Kidney capillary endothelial cell (primary cell): ENCODE measurements around the gene SETMAR.

Experiments
- DNase-seq: peaks from one replicate; pipeline ENCODE4 v3.0.0-alpha.2; 2018; ENCODE audit warnings: low spot score

SETMAR gene

GRCh38 chr3:4351164-4351855 is 48.1 kb downstream of the SETMAR start:
- DNase-seq = no peak

GRCh38 chr3:4351872-4352271 is 48.7 kb downstream of the SETMAR start:
- no peak for DNase-seq

GRCh38 chr3:4355401-4356219 is 52.4 kb downstream of the SETMAR start:
- DNase-seq = peak; percentile 26

- DNase-seq = no peak
Observed at GRCh38 chr3:4356220-4356540, 53.0 kb downstream of the SETMAR start.

GRCh38 chr3:4356546-4357410 is 53.6 kb downstream of the SETMAR start:
- no peak for DNase-seq

DNA sequence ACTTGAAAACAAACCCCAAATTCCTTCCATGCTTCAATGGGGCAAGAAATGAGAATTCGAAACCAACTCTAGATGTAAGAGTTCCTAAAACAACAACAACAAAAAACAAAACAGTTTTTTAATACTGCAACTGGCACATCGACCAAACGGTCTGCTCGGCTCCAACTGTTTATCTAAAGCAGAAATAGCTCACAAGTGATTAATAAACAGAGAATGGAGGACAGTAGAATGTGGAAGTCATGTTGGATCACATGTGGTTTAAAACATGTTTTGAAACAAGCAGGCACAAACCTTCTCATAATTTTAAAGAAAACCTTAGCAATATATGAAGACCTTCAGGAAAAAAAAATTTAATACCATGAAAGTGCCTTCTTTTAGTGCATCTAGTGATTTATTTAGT is 55.1 kb downstream of the SETMAR start:
- no peak for DNase-seq

DNA sequence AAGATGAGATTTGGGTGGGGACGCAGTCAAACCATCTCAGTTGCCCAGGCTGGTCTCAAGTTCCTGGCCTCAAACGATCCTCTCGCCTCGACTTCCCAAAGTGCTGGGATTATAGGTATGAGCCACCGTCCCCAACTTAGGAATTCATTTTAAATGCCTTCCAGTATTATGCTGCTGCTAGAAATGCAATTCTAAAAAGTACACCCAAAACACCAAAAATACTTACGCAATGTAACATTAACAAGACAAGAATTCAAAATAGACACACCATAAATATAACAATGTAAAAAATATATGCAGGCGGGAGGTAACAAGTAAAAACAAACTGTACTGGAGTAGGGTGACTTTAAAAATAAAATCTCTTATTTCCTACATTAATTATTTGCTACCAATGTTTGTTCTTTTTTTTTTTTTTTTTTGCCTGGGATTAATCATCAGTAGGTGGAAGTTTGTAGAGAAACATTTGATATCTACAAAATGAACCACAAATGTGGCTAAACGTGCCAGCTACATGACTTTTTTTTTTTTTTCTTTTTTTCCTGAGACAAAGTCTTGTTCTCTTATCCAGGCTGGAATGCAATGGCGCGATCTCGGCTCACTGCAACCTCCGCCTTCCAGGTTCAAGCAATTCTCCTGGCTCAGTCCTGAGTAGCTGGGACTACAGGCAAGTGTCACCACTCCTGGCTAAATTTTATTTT is 56.8 kb downstream of the SETMAR start:
- DNase-seq = no peak

DNA sequence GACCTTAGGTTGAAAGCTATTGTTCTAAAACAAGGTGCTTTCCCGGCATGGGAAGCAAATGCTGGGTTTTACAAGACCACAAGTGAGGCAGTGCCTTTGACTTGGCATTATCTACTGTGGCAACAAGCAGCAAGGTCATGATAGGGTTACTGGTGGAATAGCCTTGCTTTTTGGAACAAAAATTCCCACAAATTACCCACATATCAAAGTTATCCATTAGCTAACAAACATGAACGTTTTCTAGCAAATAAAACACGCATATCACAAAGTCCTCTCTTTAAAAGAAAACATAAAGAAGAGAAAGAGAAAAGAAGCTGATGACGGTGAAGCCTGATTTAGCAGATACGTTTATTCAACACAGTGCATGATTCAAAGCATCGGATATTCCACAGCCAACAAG is 57.6 kb downstream of the SETMAR start:
- no peak for DNase-seq

DNA sequence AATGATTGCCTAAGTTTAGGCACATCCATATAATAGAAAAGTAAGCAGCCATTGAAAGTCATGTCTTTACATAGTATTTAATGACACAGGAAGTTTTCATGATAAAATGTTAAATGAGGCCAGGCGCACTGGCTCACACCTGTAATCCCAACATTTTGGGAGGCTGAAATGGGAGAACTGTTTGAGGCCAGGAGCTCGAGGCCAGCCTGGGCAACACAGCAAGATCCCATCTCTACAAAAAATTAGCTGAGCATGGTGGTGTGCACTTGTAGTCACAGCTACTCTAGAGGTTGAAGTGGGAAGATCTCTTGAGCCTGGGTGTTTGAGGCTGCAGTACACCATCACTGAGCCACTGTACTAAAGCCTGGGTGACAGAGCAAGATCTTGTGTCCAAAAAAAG is 59.4 kb downstream of the SETMAR start:
- DNase-seq = no peak
